ENCODE results near the gene S100A10.

Gene S100A10, protein sequence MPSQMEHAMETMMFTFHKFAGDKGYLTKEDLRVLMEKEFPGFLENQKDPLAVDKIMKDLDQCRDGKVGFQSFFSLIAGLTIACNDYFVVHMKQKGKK

GRCh38 chr1:151993734-151994496 is at the start of gene S100A10:
S100A10 (minus strand) TSS chr1:151993859; CDS start chr1:151986230, 7,629 bp downstream.
- TF ChIP-seq POLR2AphosphoS5 (IDR thresholded peaks at IDR 0.05; ENCODE audit: borderline replicate concordance, low read depth, low read length) (no peak; the same call in 1 of the 2 replicates), FOXP2 (optimal IDR thresholded peaks at IDR 0.05; ENCODE audit: control extremely low read depth, extremely low read length, insufficient read depth) (no peak), EZH2 (IDR thresholded peaks at IDR 0.05) (no peak)
- H3K4me3 ChIP-seq: peak within 1 kb of the TSS; percentile 87

GRCh38 chr1:152042030-152042429 is 48.4 kb upstream of the S100A10 start:
- Histone ChIP-seq H3K27ac (no peak overlapping the region), H3K9ac (ENCODE audit: insufficient read length) (no peak overlapping the region), H3K9me3 (ENCODE audit: low read depth, low read length) (no peaks in the 10 kb centered on the region), H3K4me3 (no peak overlapping the region), H3K36me3 (ENCODE audit: insufficient read depth, low read length) (no peaks in the 10 kb centered on the region)
- no peak for DNase-seq (ENCODE audit: low read depth, low spot score)
- no peak for TF ChIP-seq FOXP2 (optimal IDR thresholded peaks at IDR 0.05; ENCODE audit: control extremely low read depth, extremely low read length, insufficient read depth)
- TF ChIP-seq EZH2 (IDR thresholded peaks at IDR 0.05): no peak
- no peak for TF ChIP-seq POLR2AphosphoS5 (IDR thresholded peaks at IDR 0.05; ENCODE audit: borderline replicate concordance, low read depth, low read length)

More at GRCh38 chr1:151993734-151994496, at the start of gene S100A10:
- no peak within 1 kb of the TSS for H3K27ac ChIP-seq
- H3K36me3 ChIP-seq (ENCODE audit: insufficient read depth, low read length): no peaks in the 10 kb centered on the region
- peak within 1 kb of the TSS; percentile 63 for H3K9ac ChIP-seq (ENCODE audit: insufficient read length)
- no peak for DNase-seq (ENCODE audit: low read depth, low spot score)
- H3K9me3 ChIP-seq (ENCODE audit: low read depth, low read length): no peaks in the 10 kb centered on the region

DNA sequence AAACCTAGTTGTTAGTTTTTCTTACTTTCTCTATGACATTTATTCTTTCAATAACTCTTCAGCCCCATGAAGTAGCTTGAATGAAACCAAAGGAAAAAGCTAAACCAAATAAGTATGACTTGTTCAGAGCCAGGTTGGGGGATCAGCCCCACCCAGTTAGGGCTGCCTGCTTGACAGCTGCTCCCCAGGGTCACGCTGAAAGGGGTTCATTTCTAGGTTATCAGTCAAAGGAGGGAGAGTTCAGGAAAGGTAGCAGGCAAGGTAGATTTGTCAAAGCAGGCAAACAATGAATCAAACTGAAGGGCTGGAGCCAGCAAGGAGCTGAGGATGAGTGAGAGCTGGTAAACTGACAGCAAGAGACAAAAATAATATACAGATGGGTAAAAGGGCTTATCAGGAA is 46.2 kb upstream of the S100A10 start:
- no peak for TF ChIP-seq EZH2 (IDR thresholded peaks at IDR 0.05)
- no peak for TF ChIP-seq POLR2AphosphoS5 (IDR thresholded peaks at IDR 0.05; ENCODE audit: borderline replicate concordance, low read depth, low read length)
- no peak for TF ChIP-seq FOXP2 (optimal IDR thresholded peaks at IDR 0.05; ENCODE audit: control extremely low read depth, extremely low read length, insufficient read depth)
- Histone ChIP-seq H3K4me3 (no peak overlapping the region), H3K9me3 (ENCODE audit: low read depth, low read length) (no peaks in the 10 kb centered on the region), H3K27ac (no peak overlapping the region), H3K36me3 (ENCODE audit: insufficient read depth, low read length) (no peaks in the 10 kb centered on the region), H3K9ac (ENCODE audit: insufficient read length) (no peak overlapping the region)
- no peak for DNase-seq (ENCODE audit: low read depth, low spot score)

- TF ChIP-seq EZH2 (IDR thresholded peaks at IDR 0.05): no peak
- no peak for TF ChIP-seq POLR2AphosphoS5 (IDR thresholded peaks at IDR 0.05; ENCODE audit: borderline replicate concordance, low read depth, low read length)
- TF ChIP-seq FOXP2 (optimal IDR thresholded peaks at IDR 0.05; ENCODE audit: control extremely low read depth, extremely low read length, insufficient read depth): no peak
- no peaks in the 10 kb centered on the region for H3K36me3 ChIP-seq (ENCODE audit: insufficient read depth, low read length)
- no peak for DNase-seq (ENCODE audit: low read depth, low spot score)
- H3K4me3 ChIP-seq: no peak overlapping the region
- H3K9ac ChIP-seq (ENCODE audit: insufficient read length): no peak overlapping the region
- no peak overlapping the region for H3K27ac ChIP-seq
- H3K9me3 ChIP-seq (ENCODE audit: low read depth, low read length): no peaks in the 10 kb centered on the region
Measured at GRCh38 chr1:152039461-152039860, 45.8 kb upstream of the S100A10 start.

GRCh38 chr1:152038871-152039270 is 45.2 kb upstream of the S100A10 start:
- Histone ChIP-seq H3K27ac (no peak overlapping the region), H3K4me3 (no peak overlapping the region), H3K9me3 (ENCODE audit: low read depth, low read length) (no peaks in the 10 kb centered on the region), H3K36me3 (ENCODE audit: insufficient read depth, low read length) (no peaks in the 10 kb centered on the region), H3K9ac (ENCODE audit: insufficient read length) (no peak overlapping the region)
- no peak for DNase-seq (ENCODE audit: low read depth, low spot score)
- no peak for TF ChIP-seq POLR2AphosphoS5 (IDR thresholded peaks at IDR 0.05; ENCODE audit: borderline replicate concordance, low read depth, low read length)

DNA sequence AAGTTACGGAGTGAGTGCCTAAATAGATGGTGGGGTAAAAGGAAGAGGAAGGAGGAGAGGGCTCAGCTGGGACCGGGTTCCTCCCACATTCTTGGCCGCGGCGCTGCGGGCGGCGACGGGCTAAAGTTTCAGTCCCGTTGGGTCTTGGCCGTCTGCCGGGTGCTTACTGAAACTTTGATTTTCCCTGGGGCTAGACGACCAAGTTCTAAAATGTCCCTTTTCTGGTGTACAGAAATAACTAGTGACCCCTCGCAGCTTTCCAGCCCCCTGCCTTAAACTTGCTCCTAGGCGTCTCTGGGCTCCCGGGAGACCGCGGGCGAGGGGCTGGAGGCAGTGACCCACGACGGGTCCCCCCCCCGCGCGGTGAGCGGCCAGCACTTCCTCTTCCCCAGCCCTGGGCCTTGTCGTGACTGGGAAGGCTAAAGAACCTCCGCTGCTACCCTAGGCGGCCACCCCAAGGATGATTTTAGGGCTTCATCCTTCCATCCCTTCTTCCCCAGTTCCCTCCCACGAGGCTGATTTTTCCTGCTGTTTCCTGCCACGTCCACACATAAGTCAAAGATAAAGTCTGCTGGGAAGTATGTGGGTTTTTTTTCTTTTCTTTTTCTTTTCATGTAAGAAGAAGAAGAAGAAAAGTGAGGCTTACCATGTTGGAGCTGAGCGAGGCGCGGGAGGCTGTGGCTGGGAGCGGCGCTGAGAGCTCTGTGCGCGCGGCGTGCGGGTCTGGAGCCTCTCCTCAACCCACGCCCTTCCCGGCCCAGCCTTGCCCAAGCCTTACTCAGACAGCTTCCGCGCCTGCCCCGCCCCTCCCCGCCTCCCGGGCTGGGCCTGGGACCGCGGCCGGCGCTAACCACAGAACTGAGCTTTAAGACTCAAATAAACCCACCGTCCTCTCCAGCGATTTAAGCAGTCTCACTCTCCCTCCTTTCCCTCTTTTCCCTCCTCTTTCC is 42.9 kb upstream of the S100A10 start, which contains the start of gene S100A11:
Gene S100A11, minus strand, starts transcription at position 738 of the 950 bp plus-strand sequence. Its CDS starts 89 bp downstream, at position 649.
- TF ChIP-seq EZH2 (IDR thresholded peaks at IDR 0.05) (no peak), POLR2AphosphoS5 (IDR thresholded peaks at IDR 0.05; ENCODE audit: borderline replicate concordance, low read depth, low read length) (peak; percentile 78)
- Histone ChIP-seq H3K9me3 (ENCODE audit: low read depth, low read length) (no peaks in the 10 kb centered on the region), H3K36me3 (ENCODE audit: insufficient read depth, low read length) (no peaks in the 10 kb centered on the region), H3K9ac (ENCODE audit: insufficient read length) (peak within 1 kb of the TSS; percentile 39), H3K27ac (0 out of 2 replicates have a peak within 1 kb of the TSS, but pooled peaks have one; percentile 21), H3K4me3 (peak within 1 kb of the TSS; percentile 73)
- no peak for DNase-seq (ENCODE audit: low read depth, low spot score)

DNA sequence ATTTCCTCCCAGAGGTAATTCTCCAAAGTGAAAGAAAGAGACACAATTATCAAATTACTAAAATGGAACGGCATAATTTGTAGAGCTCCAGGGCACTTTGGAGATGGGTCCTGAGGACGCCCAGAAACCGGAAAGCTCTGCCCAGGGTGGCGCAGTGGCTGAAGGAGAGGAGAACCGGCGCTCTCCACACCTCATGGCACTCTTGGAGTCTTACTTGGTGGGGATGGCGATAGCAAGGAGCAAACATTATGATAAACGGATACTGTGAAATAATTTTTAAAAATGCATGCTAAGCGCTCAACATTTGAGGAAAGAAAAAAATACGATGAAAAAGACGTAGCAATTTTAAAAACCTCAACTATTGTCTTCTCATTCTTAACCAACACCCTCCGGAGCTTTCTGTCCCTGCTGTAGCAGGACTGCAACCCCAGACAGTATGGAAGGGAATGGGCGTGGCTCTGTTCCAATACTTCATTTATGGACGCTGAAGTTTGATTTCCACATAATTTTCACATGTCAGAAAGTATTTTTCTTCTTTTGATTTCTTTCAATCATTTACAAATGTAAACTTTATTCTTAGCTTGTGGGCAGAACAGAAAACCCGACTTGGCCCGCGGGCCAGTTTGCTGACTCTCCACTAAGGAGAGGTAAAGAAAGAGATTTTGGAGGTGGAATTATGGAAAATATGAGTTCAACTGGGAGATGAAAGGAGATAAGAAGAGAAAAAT is 42.0 kb upstream of the S100A10 start:
- Histone ChIP-seq H3K4me3 (peak overlapping the region; percentile 73), H3K9me3 (ENCODE audit: low read depth, low read length) (no peaks in the 10 kb centered on the region), H3K27ac (peak overlapping the region; percentile 86), H3K9ac (ENCODE audit: insufficient read length) (peak overlapping the region; percentile 39), H3K36me3 (ENCODE audit: insufficient read depth, low read length) (no peaks in the 10 kb centered on the region)
- DNase-seq (ENCODE audit: low read depth, low spot score): no peak
- TF ChIP-seq POLR2AphosphoS5 (IDR thresholded peaks at IDR 0.05; ENCODE audit: borderline replicate concordance, low read depth, low read length) (no peak; the same call in 1 of the 2 replicates), FOXP2 (optimal IDR thresholded peaks at IDR 0.05; ENCODE audit: control extremely low read depth, extremely low read length, insufficient read depth) (no peak), EZH2 (IDR thresholded peaks at IDR 0.05) (no peak)

Measured in SK-N-MC (cell line).